GM18907 (cell line): ENCODE measurements around the gene LSM14B.
A peak's percentile ranks its signal among the peaks of the same experiment; 100 is the strongest.
"Not testable (repeated sequence)": the region's sequence is repeated elsewhere in the genome, so short reads cannot be mapped to it uniquely, and the experiment has no call there.

Experiments used
- ATAC-seq: cut with Tn5 transposase; IDR thresholded peaks from one replicate; pipeline ENCODE4 v1.9.1; 2021; ENCODE audit warnings: mild to moderate bottlenecking, moderate library complexity; ENCODE audit not compliant: unreplicated experiment

Gene LSM14B

DNA sequence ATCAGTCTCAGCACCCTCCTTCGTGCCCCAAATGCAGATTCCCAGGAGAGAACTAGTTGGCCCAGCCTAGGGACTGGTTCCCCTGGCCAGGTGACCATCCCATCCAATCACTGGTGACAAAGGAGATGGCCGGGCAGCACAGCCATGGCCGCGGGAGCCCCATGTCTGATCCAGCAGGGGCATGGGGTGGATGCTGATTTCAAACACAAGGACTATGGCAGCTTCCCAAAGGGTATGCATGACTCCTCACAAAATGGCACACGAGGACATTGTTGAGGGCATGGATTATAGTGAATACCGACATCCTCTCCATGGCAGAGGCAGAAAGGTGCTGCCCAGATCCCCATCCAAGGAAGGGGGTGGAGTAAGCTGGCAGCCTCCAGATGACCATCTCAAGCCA is 9.9 kb upstream of the LSM14B start:
- no peak for ATAC-seq

DNA sequence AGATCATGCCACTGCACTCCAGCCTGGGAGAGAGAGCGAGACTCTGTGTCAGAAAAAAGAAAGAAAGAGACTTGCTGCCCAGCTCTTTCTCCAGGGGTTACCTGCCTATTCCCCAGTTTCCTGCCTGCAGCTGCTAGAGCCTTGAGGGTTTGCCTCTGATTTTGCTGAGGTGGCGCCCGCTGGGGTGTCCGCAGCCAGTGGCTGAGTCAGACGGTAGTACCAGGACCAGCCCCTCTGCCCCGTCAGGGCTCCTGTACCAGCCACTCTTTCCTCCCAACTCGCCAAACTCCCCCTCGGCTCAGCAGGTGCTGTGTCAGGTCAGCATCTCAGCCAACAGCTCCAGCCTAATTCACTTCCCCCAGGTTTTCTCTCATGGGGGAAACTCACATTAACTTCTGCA is 7.4 kb upstream of the LSM14B start:
- no peak for ATAC-seq

DNA sequence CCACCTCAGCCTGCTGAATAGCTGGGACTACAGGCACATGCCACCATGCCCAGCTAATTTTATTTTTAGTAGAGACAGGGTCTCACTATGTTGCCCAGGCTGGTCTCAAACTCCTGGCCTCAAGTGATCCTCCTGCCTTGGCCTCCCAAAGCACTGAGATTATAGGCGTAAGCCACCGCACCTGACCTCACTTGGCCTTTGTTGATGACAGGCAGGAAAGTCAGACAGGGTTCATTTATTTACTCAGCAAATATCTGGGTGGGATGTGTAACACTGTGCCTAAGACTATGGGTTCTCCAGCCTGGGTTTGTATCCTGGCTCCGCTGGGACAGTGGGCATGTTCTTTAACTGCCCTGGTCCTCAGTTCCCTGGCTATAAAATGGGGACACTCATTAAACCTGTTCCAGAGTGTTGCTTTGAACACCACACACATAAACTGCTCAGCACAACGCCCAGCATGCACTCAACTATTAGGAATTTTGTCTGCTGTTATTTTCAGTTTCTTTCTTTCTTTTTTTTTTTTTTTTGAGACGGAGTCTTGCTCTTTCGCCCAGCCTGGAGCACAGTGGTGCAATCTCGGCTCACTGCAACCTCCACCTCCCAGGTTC is 6.4 kb upstream of the LSM14B start:
- ATAC-seq = not testable (repeated sequence)

DNA sequence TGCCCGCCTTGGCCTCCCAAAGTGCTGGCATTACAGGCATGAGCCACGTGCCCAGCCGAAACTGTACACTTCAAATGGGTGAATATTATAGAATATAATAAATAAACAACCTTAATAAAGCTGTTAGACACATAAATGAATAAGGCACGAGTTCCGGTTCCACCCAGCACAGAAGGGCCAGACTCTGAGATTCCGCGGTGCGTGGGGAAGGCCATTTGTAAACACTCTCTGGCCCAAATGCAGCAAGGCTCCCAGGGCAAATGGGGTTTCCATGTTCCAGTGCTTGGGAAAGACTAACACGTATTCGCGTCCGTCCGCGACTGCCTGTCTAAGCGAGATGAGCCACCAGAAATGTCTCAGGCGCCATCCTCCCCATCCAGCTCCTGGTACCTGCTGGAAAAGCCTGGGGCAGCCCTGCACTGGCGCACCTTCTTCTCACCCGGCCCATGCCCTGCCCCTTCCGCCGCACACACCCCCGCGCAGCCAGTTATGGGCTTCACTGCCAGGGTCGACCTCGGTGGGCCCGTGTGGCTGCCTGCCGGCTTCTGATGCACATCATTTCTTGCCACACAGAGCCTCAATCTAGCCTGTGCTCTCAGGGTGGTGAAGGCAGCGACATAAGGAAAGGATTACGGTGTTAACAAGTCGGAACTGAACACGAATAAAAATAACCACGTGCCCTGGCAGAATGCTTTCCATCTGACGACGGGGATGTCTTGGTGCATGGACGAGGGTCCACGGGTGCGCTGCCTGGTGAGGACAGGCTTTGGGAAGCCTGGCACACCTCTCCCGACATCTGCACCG is 5.5 kb upstream of the LSM14B start:
- ATAC-seq = no peak

DNA sequence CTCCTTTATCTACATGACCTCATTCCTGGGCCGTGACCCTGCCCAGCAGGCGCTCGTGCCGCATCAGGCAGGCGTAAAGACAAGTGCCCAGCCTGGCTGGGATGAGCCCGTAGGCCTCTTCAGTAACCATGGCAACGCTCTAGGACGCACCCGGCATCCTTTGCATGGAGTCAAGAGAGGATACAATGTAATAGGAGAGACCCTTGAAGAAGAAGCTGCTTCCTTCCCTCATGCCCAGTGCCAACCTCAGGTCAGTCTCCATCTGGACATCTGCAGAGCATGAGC is 5.0 kb upstream of the LSM14B start:
- ATAC-seq = no peak

DNA sequence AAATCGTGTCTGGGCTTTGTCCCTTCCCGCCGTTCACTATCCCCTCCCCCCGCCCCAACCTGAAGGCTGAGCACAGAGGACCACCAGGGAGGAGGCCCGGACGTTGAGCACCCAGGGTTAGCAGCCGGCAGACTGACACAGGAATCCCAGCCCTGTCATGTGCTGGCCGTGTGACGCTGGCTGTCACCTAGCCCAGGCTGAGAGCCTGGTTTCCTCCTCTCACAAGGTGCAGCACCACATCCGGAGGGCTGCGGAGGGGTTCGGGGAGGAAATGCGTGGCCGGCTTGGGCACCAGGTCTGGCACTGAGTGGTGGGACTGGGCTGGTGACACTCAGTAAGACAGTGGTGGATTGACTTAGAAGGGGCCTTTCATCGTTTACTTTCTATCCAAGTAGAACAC is 4.6 kb upstream of the LSM14B start:
- no peak for ATAC-seq

- no peak for ATAC-seq
These were observed 3.9 kb upstream of the LSM14B start for GRCh38 chr20:62118113-62119043.

- ATAC-seq = no peak
These were observed 3.2 kb upstream of the LSM14B start for GRCh38 chr20:62119115-62119514.

DNA sequence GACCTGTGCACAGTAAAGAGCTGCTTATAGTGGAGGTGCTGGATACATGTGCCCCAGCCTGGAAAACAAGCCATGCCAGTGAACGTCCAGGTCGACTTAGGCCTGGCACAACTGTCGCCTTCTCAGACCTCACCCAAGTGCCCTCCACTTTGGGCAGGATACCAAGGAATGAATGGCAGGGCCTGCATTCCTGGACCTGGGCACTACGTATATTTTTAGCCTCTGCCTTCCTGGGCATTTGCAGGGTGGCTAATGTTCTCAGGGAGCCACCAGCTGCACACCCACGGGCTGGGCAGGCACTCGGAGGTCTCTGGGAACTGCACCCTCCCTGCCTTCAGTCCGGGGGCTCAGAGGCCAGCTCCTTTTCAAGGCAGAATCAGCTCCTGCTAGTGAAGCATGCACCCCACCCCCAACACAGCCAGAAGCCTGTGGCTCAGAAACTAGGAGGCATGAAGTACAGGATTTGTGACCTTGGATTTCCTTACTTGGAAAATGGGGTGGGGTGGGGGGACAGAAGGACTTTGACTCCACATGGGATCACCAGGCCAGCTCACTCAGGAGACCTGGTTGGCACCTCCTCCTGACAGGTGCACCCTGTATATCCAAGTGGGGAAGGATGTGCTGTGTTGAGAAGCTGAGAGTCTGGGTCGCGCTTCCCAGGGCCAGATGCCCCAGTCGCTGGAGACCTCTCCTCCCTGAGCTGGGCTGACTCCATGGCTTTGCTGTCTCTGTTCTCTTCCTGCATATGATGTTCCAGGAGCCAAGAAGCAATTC is 2.5 kb upstream of the LSM14B start:
- no peak for ATAC-seq

DNA sequence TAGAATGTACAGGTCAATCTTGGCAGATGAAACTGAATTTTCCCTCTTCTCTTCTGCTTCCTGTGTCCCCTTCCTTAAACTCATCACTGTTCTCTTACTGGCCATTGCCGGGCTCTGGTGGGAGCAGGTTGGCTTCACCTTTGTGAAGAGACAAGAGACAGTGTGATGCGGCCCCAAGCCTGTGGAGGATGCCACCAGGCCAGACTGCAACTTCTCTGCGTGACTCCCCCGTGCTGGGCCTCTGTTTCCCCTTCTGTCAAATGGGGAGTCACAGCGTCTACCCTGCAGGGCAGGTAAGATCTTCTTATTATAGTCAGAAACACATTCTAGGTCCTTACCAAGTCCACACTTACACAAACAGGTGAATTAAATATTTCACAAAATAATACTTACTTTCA is 1.9 kb upstream of the LSM14B start:
- ATAC-seq = no peak

- ATAC-seq = peak; percentile 19
These were observed 1.1 kb upstream of the LSM14B start for GRCh38 chr20:62120990-62121775.

GRCh38 chr20:62122654-62123449 is 577 bp downstream of the LSM14B start:
- ATAC-seq = peak; percentile 22

DNA sequence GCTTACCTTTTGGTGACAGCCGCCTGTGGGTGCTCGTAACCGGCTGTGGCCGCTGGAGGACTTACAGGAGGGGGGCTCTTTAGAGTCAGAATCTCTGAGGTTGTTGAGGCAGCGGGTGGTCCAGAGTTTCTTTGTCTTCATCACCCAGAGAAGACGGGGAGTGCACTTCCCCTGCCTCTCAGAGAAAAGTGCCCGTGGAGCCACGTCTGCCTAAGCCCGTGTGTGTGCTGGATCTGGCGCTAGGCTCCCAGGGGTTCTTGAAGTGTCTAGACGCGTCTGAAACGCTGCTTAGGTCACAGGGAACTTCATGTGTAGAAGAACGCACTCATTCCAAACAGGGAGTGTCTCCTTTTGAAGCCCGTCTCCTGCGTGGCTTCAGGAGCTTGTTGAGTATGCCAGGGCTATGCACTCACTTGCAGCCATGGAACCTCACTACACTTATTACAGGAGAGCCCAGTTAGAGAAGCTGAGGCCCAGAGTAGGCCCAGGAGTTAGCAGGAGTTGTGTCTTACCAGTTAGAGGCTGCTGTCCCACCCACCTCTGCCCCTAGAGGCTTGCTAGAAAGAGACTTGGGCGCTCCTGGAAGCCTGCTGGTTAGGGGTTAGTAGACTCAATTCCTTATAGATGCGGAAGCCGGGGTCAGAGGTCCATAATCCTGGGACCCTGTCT is 1.3 kb downstream of the LSM14B start:
- ATAC-seq = no peak

GRCh38 chr20:62126141-62126540 is 3.9 kb downstream of the LSM14B start:
- no peak for ATAC-seq

DNA sequence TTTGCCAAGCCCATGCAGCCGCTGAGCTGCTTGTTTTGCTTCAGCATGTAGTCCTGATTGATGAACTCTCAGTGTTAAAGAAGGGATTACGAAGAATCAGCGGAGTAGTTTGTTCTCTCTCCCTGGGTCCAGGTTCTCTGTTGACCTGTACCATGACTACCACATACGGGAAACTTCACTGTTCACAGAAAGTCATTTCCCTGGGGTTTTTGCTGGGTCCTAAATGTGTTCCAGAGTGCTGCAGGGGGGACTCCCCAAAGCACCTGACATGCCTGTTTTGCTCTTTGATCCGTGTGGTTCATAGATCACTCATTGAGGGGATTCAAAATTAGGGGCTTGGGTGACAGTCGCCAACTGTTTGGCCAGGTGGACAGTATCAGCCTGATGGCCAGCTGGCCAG is 5.5 kb downstream of the LSM14B start:
- ATAC-seq = no peak

DNA sequence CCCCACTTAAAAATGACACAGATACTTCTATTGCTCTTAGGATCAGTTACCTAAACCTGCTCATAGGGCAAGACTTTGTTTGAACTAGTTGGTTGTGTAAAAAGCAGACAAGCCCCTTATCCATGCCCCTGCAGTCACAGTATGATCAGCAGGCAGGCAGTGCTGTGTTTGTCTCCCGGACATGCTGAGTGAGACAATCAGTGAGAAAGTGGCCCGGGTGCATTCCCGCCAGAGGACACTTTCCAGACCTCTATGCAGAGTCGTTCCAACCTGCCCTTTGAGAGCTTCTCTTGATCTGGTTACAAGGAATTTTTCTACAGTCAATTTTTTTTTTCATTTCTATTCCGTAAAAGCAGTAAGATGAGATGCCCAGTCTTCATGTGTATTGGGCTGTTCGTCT is 6.2 kb downstream of the LSM14B start:
- no peak for ATAC-seq

DNA sequence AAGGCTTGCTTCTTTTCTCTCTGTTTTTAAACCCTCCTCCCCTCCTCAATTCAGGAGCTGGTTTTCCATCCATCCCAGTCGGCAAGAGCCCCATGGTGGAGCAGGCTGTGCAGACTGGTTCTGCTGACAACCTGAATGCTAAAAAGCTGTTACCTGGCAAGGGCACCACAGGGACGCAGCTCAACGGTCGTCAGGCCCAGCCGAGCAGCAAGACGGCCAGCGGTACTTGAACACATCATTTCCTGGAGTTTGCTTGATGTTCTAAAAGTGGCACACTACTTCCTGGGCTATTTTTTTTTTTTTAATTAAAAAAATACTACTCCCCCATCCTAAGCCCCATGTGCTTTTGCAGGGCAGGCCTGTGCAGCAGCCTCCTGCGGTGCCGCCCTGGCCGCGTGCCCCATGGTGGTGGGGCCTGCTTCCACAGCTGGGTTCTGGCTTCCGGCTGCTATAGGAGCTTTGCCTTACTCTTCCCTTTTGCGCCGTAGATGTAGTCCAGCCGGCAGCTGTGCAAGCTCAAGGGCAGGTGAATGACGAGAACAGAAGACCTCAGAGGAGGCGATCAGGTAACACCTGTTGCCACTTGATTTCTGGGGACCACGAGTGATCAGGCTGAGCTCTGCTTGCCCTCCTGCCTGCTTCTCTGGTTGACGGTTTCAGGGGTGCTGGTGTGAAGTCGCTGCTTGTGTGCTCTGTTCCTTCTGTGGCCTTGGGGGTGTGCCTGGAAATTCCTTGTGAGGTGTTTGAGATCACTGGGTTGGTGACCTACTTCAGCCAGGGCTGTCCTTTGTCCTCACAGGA is 7.7 kb downstream of the LSM14B start:
- no peak for ATAC-seq
